Suppressor macrophage treated with lipopolysaccharide for 4 hours (primary cell): ENCODE measurements around the gene IL10RB.
"Not testable (repeated sequence)": the region's sequence is repeated elsewhere in the genome, so short reads cannot be mapped to it uniquely, and the experiment has no call there.

Experiments
- DNase-seq: peaks from one replicate; pipeline ENCODE4 v3.0.0-alpha.2; 2020

IL10RB gene

GRCh38 chr21:33241846-33242245, 24.3 kb upstream of the IL10RB start:
- DNase-seq = no peak

- not testable (repeated sequence) for DNase-seq
These were observed 23.3 kb upstream of the IL10RB start for GRCh38 chr21:33242846-33243245.

GRCh38 chr21:33244082-33244778, 21.9 kb upstream of the IL10RB start:
- DNase-seq = no peak

- peak; percentile 64 for DNase-seq
These were observed 21.4 kb upstream of the IL10RB start for GRCh38 chr21:33244779-33245105.

- DNase-seq = no peak
These were observed 20.8 kb upstream of the IL10RB start for GRCh38 chr21:33245289-33245918.

GRCh38 chr21:33246506-33246905, 19.7 kb upstream of the IL10RB start:
- no peak for DNase-seq

GRCh38 chr21:33246963-33247362, 19.2 kb upstream of the IL10RB start:
- DNase-seq = no peak

- no peak for DNase-seq
These were observed 18.6 kb upstream of the IL10RB start for GRCh38 chr21:33247599-33247998.

- DNase-seq = no peak
These were observed 16.7 kb upstream of the IL10RB start for GRCh38 chr21:33249331-33250002.

- DNase-seq = no peak
These were observed 15.0 kb upstream of the IL10RB start for GRCh38 chr21:33251119-33251518.

GRCh38 chr21:33253382-33253781, 12.8 kb upstream of the IL10RB start:
- DNase-seq = not testable (repeated sequence)

GRCh38 chr21:33254766-33255165, 11.4 kb upstream of the IL10RB start:
- DNase-seq = no peak

GRCh38 chr21:33255404-33255803, 10.8 kb upstream of the IL10RB start:
- DNase-seq = no peak

- no peak for DNase-seq
These were observed 10.1 kb upstream of the IL10RB start for GRCh38 chr21:33256019-33256418.

GRCh38 chr21:33257094-33257803, 8.9 kb upstream of the IL10RB start:
- DNase-seq = no peak

- no peak for DNase-seq
These were observed 7.7 kb upstream of the IL10RB start for GRCh38 chr21:33258475-33258874.

- DNase-seq = peak; percentile 46
These were observed 6.7 kb upstream of the IL10RB start for GRCh38 chr21:33259428-33259827.

- peak; percentile 45 for DNase-seq
These were observed 6.2 kb upstream of the IL10RB start for GRCh38 chr21:33259995-33260394.

- peak; percentile 32 for DNase-seq
These were observed 4.5 kb upstream of the IL10RB start for GRCh38 chr21:33261635-33262034.

- no peak for DNase-seq
These were observed 3.2 kb upstream of the IL10RB start for GRCh38 chr21:33262921-33263320.

GRCh38 chr21:33264561-33264960, 1.6 kb upstream of the IL10RB start:
- DNase-seq = no peak

- peak; percentile 97 for DNase-seq
These were observed 510 bp upstream of the IL10RB start for GRCh38 chr21:33265664-33266049.

GRCh38 chr21:33266789-33267135, 595 bp downstream of the IL10RB start:
- no peak for DNase-seq

GRCh38 chr21:33267250-33267649, 1.1 kb downstream of the IL10RB start:
- no peak for DNase-seq
